ENCODE results near the gene TTLL1.

DNA sequence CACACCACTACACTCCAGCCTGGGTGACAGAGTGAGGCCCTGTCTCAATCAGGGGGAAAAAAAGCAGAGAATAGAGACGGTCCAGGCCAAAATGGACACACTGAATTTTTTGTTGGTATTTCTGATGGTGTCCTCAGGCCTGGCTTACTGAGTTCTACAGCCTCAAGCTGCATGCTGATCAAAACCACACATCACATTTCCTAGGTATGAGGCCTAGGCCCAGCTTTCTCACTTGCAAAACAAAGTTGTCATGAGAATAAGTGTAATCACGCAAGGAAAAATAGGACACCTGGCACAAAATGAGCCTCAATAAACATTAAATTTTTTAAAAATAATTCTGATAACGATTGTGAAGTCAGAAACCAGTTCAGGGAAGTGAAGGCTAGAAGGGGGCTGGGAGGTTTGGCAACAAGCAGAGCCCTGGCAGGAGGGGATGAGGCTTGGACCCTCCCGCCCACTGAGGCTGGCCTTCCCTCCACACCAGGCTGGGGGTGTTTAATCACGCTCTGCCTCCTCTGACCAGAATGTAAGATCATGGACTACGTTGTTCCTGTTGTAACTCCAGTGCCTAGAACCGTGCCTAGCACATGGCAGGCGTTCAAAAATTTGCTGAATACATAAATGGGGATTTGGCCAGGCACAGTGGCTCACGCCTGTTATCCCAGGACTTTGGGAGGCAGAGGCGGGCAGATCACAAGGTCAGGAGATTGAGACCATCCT lies 92.4 kb downstream of the TTLL1 start:
- TF ChIP-seq, protein P1, sequence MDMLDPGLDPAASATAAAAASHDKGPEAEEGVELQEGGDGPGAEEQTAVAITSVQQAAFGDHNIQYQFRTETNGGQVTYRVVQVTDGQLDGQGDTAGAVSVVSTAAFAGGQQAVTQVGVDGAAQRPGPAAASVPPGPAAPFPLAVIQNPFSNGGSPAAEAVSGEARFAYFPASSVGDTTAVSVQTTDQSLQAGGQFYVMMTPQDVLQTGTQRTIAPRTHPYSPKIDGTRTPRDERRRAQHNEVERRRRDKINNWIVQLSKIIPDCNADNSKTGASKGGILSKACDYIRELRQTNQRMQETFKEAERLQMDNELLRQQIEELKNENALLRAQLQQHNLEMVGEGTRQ (IDR thresholded peaks at IDR 0.05; ENCODE audit: low read depth, low read length) = no peak
- TF ChIP-seq, protein P2, sequence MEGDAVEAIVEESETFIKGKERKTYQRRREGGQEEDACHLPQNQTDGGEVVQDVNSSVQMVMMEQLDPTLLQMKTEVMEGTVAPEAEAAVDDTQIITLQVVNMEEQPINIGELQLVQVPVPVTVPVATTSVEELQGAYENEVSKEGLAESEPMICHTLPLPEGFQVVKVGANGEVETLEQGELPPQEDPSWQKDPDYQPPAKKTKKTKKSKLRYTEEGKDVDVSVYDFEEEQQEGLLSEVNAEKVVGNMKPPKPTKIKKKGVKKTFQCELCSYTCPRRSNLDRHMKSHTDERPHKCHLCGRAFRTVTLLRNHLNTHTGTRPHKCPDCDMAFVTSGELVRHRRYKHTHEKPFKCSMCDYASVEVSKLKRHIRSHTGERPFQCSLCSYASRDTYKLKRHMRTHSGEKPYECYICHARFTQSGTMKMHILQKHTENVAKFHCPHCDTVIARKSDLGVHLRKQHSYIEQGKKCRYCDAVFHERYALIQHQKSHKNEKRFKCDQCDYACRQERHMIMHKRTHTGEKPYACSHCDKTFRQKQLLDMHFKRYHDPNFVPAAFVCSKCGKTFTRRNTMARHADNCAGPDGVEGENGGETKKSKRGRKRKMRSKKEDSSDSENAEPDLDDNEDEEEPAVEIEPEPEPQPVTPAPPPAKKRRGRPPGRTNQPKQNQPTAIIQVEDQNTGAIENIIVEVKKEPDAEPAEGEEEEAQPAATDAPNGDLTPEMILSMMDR (conservative IDR thresholded peaks at IDR 0.05; ENCODE audit: low read depth, low read length) = no peak
- TF ChIP-seq CEBPB (IDR thresholded peaks at IDR 0.05; ENCODE audit: low read depth, low read length) (no peak), MAZ (IDR thresholded peaks at IDR 0.05; ENCODE audit: borderline replicate concordance, low read depth, low read length) (no peak), RCOR1 (IDR thresholded peaks at IDR 0.05; ENCODE audit: insufficient replicate concordance, low read length) (no peak), POLR2A (IDR thresholded peaks at IDR 0.05; ENCODE audit: low read depth, low read length) (no peak), RAD21 (IDR thresholded peaks at IDR 0.05; ENCODE audit: low read length) (no peak), RFX5 (IDR thresholded peaks at IDR 0.05; ENCODE audit: low read depth, low read length) (no peak), FOS (IDR thresholded peaks at IDR 0.05; ENCODE audit: low read depth, low read length) (no peak), SMC3 (IDR thresholded peaks at IDR 0.05; ENCODE audit: low read depth, low read length) (no peak), CHD1 (IDR thresholded peaks at IDR 0.05; ENCODE audit: low read depth, low read length) (no peak), MAFK (IDR thresholded peaks at IDR 0.05; ENCODE audit: low read depth, low read length) (no peak)
- TF ChIP-seq, protein P3, sequence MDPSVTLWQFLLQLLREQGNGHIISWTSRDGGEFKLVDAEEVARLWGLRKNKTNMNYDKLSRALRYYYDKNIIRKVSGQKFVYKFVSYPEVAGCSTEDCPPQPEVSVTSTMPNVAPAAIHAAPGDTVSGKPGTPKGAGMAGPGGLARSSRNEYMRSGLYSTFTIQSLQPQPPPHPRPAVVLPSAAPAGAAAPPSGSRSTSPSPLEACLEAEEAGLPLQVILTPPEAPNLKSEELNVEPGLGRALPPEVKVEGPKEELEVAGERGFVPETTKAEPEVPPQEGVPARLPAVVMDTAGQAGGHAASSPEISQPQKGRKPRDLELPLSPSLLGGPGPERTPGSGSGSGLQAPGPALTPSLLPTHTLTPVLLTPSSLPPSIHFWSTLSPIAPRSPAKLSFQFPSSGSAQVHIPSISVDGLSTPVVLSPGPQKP (IDR thresholded peaks at IDR 0.05; ENCODE audit: borderline replicate concordance, low read depth, low read length) = no peak
